ENCODE measurements around the gene SEMA3B. TPM values are rescaled to one million over a fixed set of nuclear protein-coding genes. Genes with fewer than 3 reads are reported as not detected.
"Not testable (repeated sequence)": the region's sequence is repeated elsewhere in the genome, so short reads cannot be mapped to it uniquely, and the experiment has no call there.

The SEMA3B gene
- total RNA-seq, 1 experiment from 2014 or later, result 0.43 TPM

DNA sequence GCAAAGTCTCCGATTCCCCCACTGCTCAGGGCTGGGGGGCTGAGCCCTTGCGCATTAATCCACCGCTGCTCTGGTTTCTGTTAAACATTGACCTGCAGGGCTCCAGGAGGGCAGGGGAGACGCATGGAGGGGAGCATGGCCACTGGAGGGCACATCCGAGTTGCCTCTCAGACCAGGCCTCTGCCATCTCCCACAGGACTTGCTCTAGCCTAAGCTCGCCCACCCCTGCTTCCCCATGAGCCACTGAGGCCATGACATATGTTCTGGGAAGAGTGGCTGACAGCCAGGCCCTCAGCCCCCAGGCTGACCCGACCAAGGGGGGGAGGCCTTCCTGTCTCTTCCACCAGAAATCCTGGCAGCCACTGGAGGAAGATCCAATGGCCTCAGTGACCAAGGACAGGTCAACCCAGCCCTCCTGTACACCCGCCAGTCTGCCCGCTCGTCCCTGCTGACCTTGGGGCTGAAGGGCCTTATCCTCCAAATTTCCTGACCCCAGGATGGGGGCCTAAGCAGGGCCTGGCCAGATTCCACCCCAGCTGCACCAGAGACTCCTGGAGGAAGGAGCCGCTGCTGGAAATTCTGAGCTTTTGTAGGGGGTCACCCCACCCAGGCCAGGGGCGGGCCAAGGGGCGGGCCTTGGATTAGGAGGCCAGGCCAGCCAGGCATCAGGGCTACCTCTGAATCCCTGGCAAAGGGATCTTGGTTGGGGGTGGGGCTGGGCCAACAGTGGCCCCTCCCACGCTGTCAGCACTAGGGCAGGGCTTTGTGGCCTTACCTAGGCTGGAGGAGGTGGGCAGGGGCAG lies 34.3 kb downstream of the SEMA3B start, which contains the start of gene HYAL1:
TSS of gene HYAL1 (minus strand) at position 562 of the 803 bp plus-strand sequence. CDS start 618 bp downstream, outside the sequence.
- intact Hi-C loops (cut with micrococcal nuclease; ENCODE audit: unreplicated experiment), result no loop called here
- no peak within 1 kb of the TSS for H3K27ac ChIP-seq (ENCODE audit: low read depth, low read length, poor library complexity, severe bottlenecking)
- CTCF ChIA-PET, result no interaction called here

DNA sequence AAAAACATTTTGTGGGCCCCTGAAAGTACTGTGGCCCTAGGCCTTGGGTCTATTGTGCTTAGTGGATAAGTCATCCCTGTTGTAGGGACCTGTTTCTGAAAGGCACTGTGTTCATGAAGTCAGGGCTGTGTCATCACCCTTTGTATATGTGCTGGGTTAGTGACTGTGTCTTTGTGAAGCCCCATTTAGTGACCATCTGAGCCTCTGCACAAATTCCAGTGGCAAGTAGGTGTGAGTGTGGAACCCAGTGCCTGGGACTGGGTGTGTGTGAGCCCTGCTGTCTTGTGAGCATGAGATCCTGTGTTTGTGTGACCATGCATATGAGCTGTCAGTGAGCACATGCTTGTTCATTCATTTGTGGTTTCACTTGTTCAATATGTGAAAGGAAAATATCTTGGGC lies 35.7 kb downstream of the SEMA3B start:
- TF ChIP-seq EZH2 (IDR thresholded peaks at IDR 0.05; ENCODE audit: borderline replicate concordance, low read depth, low read length, poor library complexity, severe bottlenecking), result no peak
- TF ChIP-seq, protein P1, sequence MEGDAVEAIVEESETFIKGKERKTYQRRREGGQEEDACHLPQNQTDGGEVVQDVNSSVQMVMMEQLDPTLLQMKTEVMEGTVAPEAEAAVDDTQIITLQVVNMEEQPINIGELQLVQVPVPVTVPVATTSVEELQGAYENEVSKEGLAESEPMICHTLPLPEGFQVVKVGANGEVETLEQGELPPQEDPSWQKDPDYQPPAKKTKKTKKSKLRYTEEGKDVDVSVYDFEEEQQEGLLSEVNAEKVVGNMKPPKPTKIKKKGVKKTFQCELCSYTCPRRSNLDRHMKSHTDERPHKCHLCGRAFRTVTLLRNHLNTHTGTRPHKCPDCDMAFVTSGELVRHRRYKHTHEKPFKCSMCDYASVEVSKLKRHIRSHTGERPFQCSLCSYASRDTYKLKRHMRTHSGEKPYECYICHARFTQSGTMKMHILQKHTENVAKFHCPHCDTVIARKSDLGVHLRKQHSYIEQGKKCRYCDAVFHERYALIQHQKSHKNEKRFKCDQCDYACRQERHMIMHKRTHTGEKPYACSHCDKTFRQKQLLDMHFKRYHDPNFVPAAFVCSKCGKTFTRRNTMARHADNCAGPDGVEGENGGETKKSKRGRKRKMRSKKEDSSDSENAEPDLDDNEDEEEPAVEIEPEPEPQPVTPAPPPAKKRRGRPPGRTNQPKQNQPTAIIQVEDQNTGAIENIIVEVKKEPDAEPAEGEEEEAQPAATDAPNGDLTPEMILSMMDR (conservative IDR thresholded peaks at IDR 0.05; ENCODE audit: low read depth, low read length), result no peak
- Histone ChIP-seq H3K27ac (ENCODE audit: low read depth, low read length, poor library complexity, severe bottlenecking) (no peak overlapping the region), H3K36me3 (ENCODE audit: insufficient read depth, low read length, poor library complexity, severe bottlenecking) (no peaks in the 10 kb centered on the region), H3K9me3 (ENCODE audit: low read depth, low read length, poor library complexity, severe bottlenecking) (no peaks in the 10 kb centered on the region), H3K27me3 (replicated peaks; ENCODE audit: insufficient read depth, low read depth, low read length, poor library complexity) (no peaks in the 10 kb centered on the region), H3K4me3 (ENCODE audit: low read depth, low read length, poor library complexity, severe bottlenecking) (no peak overlapping the region), H3K4me1 (ENCODE audit: insufficient read depth, low read length, poor library complexity, severe bottlenecking) (peaks cover 4% of the 10 kb centered on the region)
- no peak for DNase-seq (ENCODE audit: low spot score)
- ChIA-PET CTCF (no interaction called here), POLR2A (ENCODE audit: low non-redundant PET) (no interaction called here)
- no TSS peak for BruUV-seq (replicated peaks)
- intact Hi-C loops (cut with micrococcal nuclease; ENCODE audit: unreplicated experiment), result no loop called here

More for the DNA sequence above, 34.3 kb downstream of the SEMA3B start, which contains the start of gene HYAL1:
- TF ChIP-seq EZH2 (IDR thresholded peaks at IDR 0.05; ENCODE audit: borderline replicate concordance, low read depth, low read length, poor library complexity, severe bottlenecking), result no peak
- TF ChIP-seq, protein P1 (conservative IDR thresholded peaks at IDR 0.05; ENCODE audit: low read depth, low read length), result no peak
- no TSS peak for BruUV-seq (replicated peaks)
- DNase-seq (ENCODE audit: low spot score), result no peak
- Histone ChIP-seq H3K4me3 (ENCODE audit: low read depth, low read length, poor library complexity, severe bottlenecking) (no peak within 1 kb of the TSS), H3K36me3 (ENCODE audit: insufficient read depth, low read length, poor library complexity, severe bottlenecking) (no peaks in the 10 kb centered on the region), H3K4me1 (ENCODE audit: insufficient read depth, low read length, poor library complexity, severe bottlenecking) (peaks cover 5% of the 10 kb centered on the region), H3K9me3 (ENCODE audit: low read depth, low read length, poor library complexity, severe bottlenecking) (no peaks in the 10 kb centered on the region), H3K27me3 (replicated peaks; ENCODE audit: insufficient read depth, low read depth, low read length, poor library complexity) (no peaks in the 10 kb centered on the region)
- POLR2A ChIA-PET (ENCODE audit: low non-redundant PET), result no interaction called here

DNA sequence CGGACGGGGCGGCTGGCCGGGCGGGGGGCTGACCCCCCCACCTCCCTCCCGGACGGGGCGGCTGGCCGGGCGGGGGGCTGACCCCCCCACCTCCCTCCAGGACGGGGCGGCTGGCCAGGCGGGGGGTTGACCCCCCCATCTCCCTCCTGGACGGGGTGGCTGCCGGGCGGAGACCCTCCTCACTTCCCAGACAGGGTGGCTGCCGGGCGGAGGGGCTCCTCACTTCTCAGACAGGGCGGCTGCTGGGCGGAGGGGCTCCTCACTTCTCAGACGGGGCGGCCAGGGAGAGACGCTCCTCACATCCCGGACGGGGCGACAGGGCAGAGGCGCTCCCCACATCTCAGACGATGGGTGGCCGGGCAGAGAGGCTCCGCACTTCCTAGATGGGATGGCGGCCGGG lies 43.1 kb downstream of the SEMA3B start:
- H3K27me3 ChIP-seq (replicated peaks; ENCODE audit: insufficient read depth, low read depth, low read length, poor library complexity); CTCF ChIA-PET; intact Hi-C loops (cut with micrococcal nuclease; ENCODE audit: unreplicated experiment); BruUV-seq (replicated peaks); POLR2A ChIA-PET (ENCODE audit: low non-redundant PET); H3K9me3 ChIP-seq (ENCODE audit: low read depth, low read length, poor library complexity, severe bottlenecking); H3K36me3 ChIP-seq (ENCODE audit: insufficient read depth, low read length, poor library complexity, severe bottlenecking); DNase-seq (ENCODE audit: low spot score); H3K27ac ChIP-seq (ENCODE audit: low read depth, low read length, poor library complexity, severe bottlenecking); H3K4me3 ChIP-seq (ENCODE audit: low read depth, low read length, poor library complexity, severe bottlenecking); H3K4me1 ChIP-seq (ENCODE audit: insufficient read depth, low read length, poor library complexity, severe bottlenecking): not testable (repeated sequence)

DNA sequence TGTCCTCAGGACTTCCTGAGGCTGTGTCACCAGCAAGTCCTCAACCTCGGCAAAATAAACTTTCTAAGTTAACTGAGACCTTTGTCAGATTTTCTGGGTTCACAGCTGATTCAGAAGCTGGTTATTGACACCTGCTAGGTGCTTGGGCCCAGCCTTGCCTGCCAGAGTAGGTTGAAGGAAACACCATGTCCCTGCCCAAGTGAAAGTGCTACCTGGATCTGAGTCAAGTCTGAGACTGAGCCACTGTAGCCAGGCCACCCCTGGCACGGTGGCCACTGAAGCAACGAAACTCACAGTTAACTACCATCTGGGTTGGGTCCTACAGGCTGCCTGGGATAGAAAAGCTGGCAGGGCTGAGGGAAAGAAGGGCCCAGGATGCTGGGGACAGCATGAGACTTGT lies 45.4 kb downstream of the SEMA3B start:
- no TSS peak for BruUV-seq (replicated peaks)
- ChIA-PET POLR2A (ENCODE audit: low non-redundant PET) (no interaction called here), CTCF (no interaction called here)
- no peaks in the 10 kb centered on the region for H3K9me3 ChIP-seq (ENCODE audit: low read depth, low read length, poor library complexity, severe bottlenecking)
- no peaks in the 10 kb centered on the region for H3K4me1 ChIP-seq (ENCODE audit: insufficient read depth, low read length, poor library complexity, severe bottlenecking)
- intact Hi-C loops (cut with micrococcal nuclease; ENCODE audit: unreplicated experiment), result no loop called here
- no peak for TF ChIP-seq EZH2 (IDR thresholded peaks at IDR 0.05; ENCODE audit: borderline replicate concordance, low read depth, low read length, poor library complexity, severe bottlenecking)
- TF ChIP-seq, protein P1 (conservative IDR thresholded peaks at IDR 0.05; ENCODE audit: low read depth, low read length), result no peak
- DNase-seq (ENCODE audit: low spot score), result no peak
- H3K36me3 ChIP-seq (ENCODE audit: insufficient read depth, low read length, poor library complexity, severe bottlenecking), result no peaks in the 10 kb centered on the region
- no peaks in the 10 kb centered on the region for H3K27me3 ChIP-seq (replicated peaks; ENCODE audit: insufficient read depth, low read depth, low read length, poor library complexity)
- no peak overlapping the region for H3K4me3 ChIP-seq (ENCODE audit: low read depth, low read length, poor library complexity, severe bottlenecking)
- H3K27ac ChIP-seq (ENCODE audit: low read depth, low read length, poor library complexity, severe bottlenecking), result no peak overlapping the region
